B cell (primary cell): ENCODE results near the gene SLC44A4. TPM values are rescaled to one million over a fixed set of nuclear protein-coding genes. Genes with fewer than 3 reads are reported as not detected.
A peak's percentile ranks its signal among the peaks of the same experiment; 100 is the strongest.
"Not testable (repeated sequence)": the region's sequence is repeated elsewhere in the genome, so short reads cannot be mapped to it uniquely, and the experiment has no call there.

Experiments
- ATAC-seq: fragments of 200-7000 bp; cut with Tn5 transposase; one replicate; pipeline ENCODE4 v1.10.0; 2021; ENCODE audit warnings: low read depth, mild to moderate bottlenecking, moderate number of reproducible peaks, moderate library complexity
- CTCF ChIA-PET: fragments of 350-600 bp; sonication (Branson Sonifier 250); formaldehyde crosslinking; loops from one replicate; lab custom pipeline; 2021; ENCODE audit warnings: antibody characterized with exemption, inconsistent platforms; lab: Charles Lee
- POLR2A ChIA-PET: fragments of 350-600 bp; sonication (Branson Sonifier 250); formaldehyde crosslinking; loops from one replicate; lab custom pipeline; 2021; ENCODE audit warnings: antibody characterized with exemption; lab: Charles Lee
- DNase-seq: peaks from one replicate; pipeline ENCODE4 v3.0.0; 2013
- H2AFZ ChIP-seq: 2 replicates; pipeline ENCODE4 v1.6.1; 2012; ENCODE audit warnings: mild to moderate bottlenecking, low read depth, low read length; ENCODE audit not compliant: insufficient read depth, poor library complexity, severe bottlenecking
- H3K27ac ChIP-seq, 2 donors: 1 replicate in 1 of 2; 2 replicates in 1 of 2; pipeline ENCODE4 v1.5.1; 2012 to 2013; ENCODE audit warnings: low read length in 2 of 2, mild to moderate bottlenecking in 2 of 2, moderate library complexity in 1 of 2
- H3K27me3 ChIP-seq, 4 experiments: fragments of 200-600 bp in 1 of 4; sonication (generic) in 1 of 4; replicated peaks in 1 of 4; 1 replicate in 2 of 4; 2 replicates in 2 of 4; pipeline versions ENCODE4 v1.6.1 to v1.7.0; 2013 to 2016; ENCODE audit warnings: low read length in 3 of 4, mild to moderate bottlenecking in 2 of 4, mixed read lengths in 1 of 4, moderate library complexity in 1 of 4; ENCODE audit not compliant: insufficient read depth in 4 of 4, control insufficient read depth in 3 of 4; ENCODE audit errors: control extremely low read depth in 1 of 4
- H3K36me3 ChIP-seq, 2 experiments: replicated peaks in 1 of 2; 1 replicate in 1 of 2; 2 replicates in 1 of 2; pipeline versions ENCODE4 v1.6.1 to v1.7.1; 2013; ENCODE audit warnings: low read length in 1 of 2; ENCODE audit not compliant: insufficient read depth in 2 of 2, control insufficient read depth in 1 of 2; ENCODE audit errors: control extremely low read depth in 1 of 2, extremely low read depth in 1 of 2
- H3K4me1 ChIP-seq, 2 donors: fragments of 200-600 bp in 1 of 2; sonication (generic) in 1 of 2; 1 replicate in 1 of 2; 2 replicates in 1 of 2; pipeline versions ENCODE4 v1.5.1 to v1.6.1; 2013 to 2017; ENCODE audit warnings: low read length in 2 of 2; ENCODE audit not compliant: control insufficient read depth in 2 of 2, insufficient read depth in 2 of 2
- H3K4me2 ChIP-seq: replicated peaks from 2 replicates; pipeline ENCODE3; 2012; ENCODE audit warnings: mild to moderate bottlenecking, low read depth, low read length; ENCODE audit not compliant: poor library complexity, severe bottlenecking
- H3K4me3 ChIP-seq, 5 experiments: fragments of 200-600 bp in 1 of 5; sonication (generic) in 1 of 5; 1 replicate in 3 of 5; 2 replicates in 2 of 5; pipeline versions ENCODE4 v1.5.1 to v1.7.0; 2011 to 2016; ENCODE audit warnings: low read length in 4 of 5, mild to moderate bottlenecking in 4 of 5, low read depth in 2 of 5, control low read depth in 1 of 5, moderate library complexity in 1 of 5; ENCODE audit not compliant: insufficient read depth in 1 of 5; ENCODE audit errors: control extremely low read depth in 1 of 5, extremely low read depth in 1 of 5
- H3K79me2 ChIP-seq: fragments of 200-600 bp; sonication (generic); one replicate; pipeline ENCODE4 v1.6.0; 2016; ENCODE audit warnings: low read length; ENCODE audit not compliant: control insufficient read depth, insufficient read depth
- H3K9ac ChIP-seq: fragments of 200-600 bp; sonication (generic); 2 replicates; pipeline ENCODE4 v1.6.1; 2017; ENCODE audit warnings: mild to moderate bottlenecking, low read length, moderate library complexity
- H3K9me3 ChIP-seq, 3 donors: one replicate each; pipeline versions ENCODE4 v1.6.1 to v1.7.1; 2013; ENCODE audit warnings: low read length in 2 of 3; ENCODE audit not compliant: control insufficient read depth in 2 of 3, insufficient read depth in 1 of 3; ENCODE audit errors: control extremely low read depth in 1 of 3
- H4K20me1 ChIP-seq: 2 replicates; pipeline ENCODE4 v1.6.0; 2012; ENCODE audit warnings: mild to moderate bottlenecking, low read length; ENCODE audit not compliant: insufficient read depth, control insufficient read depth, poor library complexity, severe bottlenecking
- H3K27ac Mint-ChIP-seq: one replicate; pipeline ENCODE4 v1.8.0; 2021; ENCODE audit warnings: mixed read lengths
- H3K27me3 Mint-ChIP-seq: one replicate; pipeline ENCODE4 v1.8.0; 2021; ENCODE audit warnings: mixed read lengths
- H3K4me1 Mint-ChIP-seq: one replicate; pipeline ENCODE4 v1.8.0; 2021; ENCODE audit warnings: mixed read lengths
- H3K4me3 Mint-ChIP-seq: one replicate; pipeline ENCODE4 v1.8.0; 2021; ENCODE audit warnings: mixed read lengths
- H3K9me3 Mint-ChIP-seq: one replicate; pipeline ENCODE4 v1.8.0; 2022; ENCODE audit warnings: mixed read lengths; ENCODE audit not compliant: insufficient read depth
- CTCF ChIP-seq: fragments of 200-600 bp; IDR thresholded peaks from one replicate; pipeline ENCODE4 v1.8.0; 2022; ENCODE audit warnings: antibody characterized with exemption, mild to moderate bottlenecking
- EZH2 ChIP-seq: IDR thresholded peaks from 2 replicates; pipeline ENCODE4 v1.6.1; 2012; ENCODE audit warnings: borderline replicate concordance, low read depth, mild to moderate bottlenecking, moderate library complexity, low read length; ENCODE audit not compliant: insufficient read depth, poor library complexity, severe bottlenecking
- WGBS: methylation state at CpG from one replicate; pipeline ENCODE4 v1.1.5; 2013; ENCODE audit warnings: missing lambda C conversion rate; ENCODE audit not compliant: insufficient coverage; 5-methylcytosine and 5-hydroxymethylcytosine counted together
- intact Hi-C: fragments of 100-400 bp; cut with micrococcal nuclease; formaldehyde crosslinking; loops from one replicate; pipeline ENCODE4 v1.10.0; 2022
- polyA plus RNA-seq: library from polyadenylated mRNA; depleted of rRNA; stranded (reverse); fragments of >200 nt; gene quantifications from 2 replicates; pipeline ENCODE4 v1.2.3, GENCODE V29; 2012
- total RNA-seq, 2 donors: library from RNA; stranded (reverse); fragments of 120-200 nt in 1 of 2; gene quantifications; 1 replicate in 1 of 2; 2 replicates in 1 of 2; pipeline versions ENCODE4 v1.2.3 to v1.2.4, GENCODE V29; 2013 to 2022

SLC44A4 gene
- total and polyA plus RNA-seq, 2 donors (not counting 1 experiment from before 2014, with no cell fraction given), result not detected

GRCh38 chr6:31838968-31839367, 39.8 kb downstream of the SLC44A4 start:
- H3K4me3 ChIP-seq, result no peak overlapping the region
- CTCF ChIA-PET, result interaction anchor here (1.3 to 2.0 kb wide), 3 partner anchors 24 to 84 kb away, joined by 3 to 5 read pairs (median 3); partner anchors contain the start of gene NEU1
- no peaks in the 10 kb centered on the region for H3K9me3 ChIP-seq
- peaks cover 39% of the 10 kb centered on the region for H3K79me2 ChIP-seq
- H3K9ac ChIP-seq, result no peak overlapping the region
- TF ChIP-seq CTCF (no peak), EZH2 (no peak)
- H4K20me1 ChIP-seq, result peaks cover 13% of the 10 kb centered on the region
- Mint-ChIP-seq H3K4me1 (peaks cover 38% of the 10 kb centered on the region), H3K27ac (no peak overlapping the region), H3K4me3 (peak overlapping the region; percentile 4), H3K9me3 (no peaks in the 10 kb centered on the region), H3K27me3 (no peaks in the 10 kb centered on the region)
- H2AFZ ChIP-seq, result no peak overlapping the region
- no peaks in the 10 kb centered on the region for H3K27me3 ChIP-seq
- ATAC-seq (no peak), DNase-seq (no peak)
- intact Hi-C loops, result loop anchor here (10.0 kb wide), 1 partner anchor 136 kb away; the partner anchor contains the start of gene DXO
- 100% methylated on average over 1 of the region's 3 CpGs for WGBS
- peaks cover 4 to 46% of the 10 kb centered on the region in 2 experiments for H3K36me3 ChIP-seq
- H3K4me2 ChIP-seq, result no peak overlapping the region
- POLR2A ChIA-PET, result interaction anchor here (0.6 to 1.3 kb wide), 3 partner anchors 17 to 100 kb away, joined by 3 to 4 read pairs (median 4); partner anchors contain the start of gene LSM2
- H3K4me1 ChIP-seq, result peaks cover 24 to 40% of the 10 kb centered on the region in 2 donors
- H3K27ac ChIP-seq, result peak overlapping the region in 1 of 2 donors; percentile 3

DNA sequence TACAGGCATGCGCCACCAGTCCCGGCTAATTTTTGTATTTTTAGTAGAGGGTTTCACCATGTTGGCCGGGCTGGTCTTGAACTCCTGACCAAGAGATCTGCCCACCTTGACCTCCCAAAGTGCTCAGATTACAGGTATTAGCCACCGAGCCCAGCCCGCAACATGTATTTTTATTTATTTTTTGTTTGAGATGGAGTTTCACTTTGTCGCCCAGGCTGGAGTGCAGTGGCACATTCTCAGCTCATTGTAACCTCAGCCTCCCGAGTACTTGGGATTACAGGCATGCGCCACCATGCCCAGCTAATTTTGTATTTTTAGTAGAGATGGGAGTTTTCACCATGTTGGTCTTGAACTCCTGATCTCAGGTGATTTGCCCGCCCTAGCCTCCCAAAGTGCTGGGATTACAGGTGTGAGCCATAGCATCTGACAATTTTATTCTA, 40.7 kb downstream of the SLC44A4 start:
- peaks cover 39% of the 10 kb centered on the region for H3K79me2 ChIP-seq
- DNase-seq, H3K27ac Mint-ChIP-seq, H3K27me3 ChIP-seq, H3K9ac ChIP-seq, H2AFZ ChIP-seq, H3K4me3 ChIP-seq, H3K4me3 Mint-ChIP-seq, H3K9me3 Mint-ChIP-seq, H3K27me3 Mint-ChIP-seq, ATAC-seq, H3K9me3 ChIP-seq: not testable (repeated sequence)
- ChIA-PET POLR2A (interaction anchor here (1.1 to 1.3 kb wide), 2 partner anchors 18 to 31 kb away, joined by 3 to 4 read pairs; partner anchors contain the start of gene LSM2), CTCF (interaction anchor here (1.6 to 2.0 kb wide), 2 partner anchors 25 to 85 kb away, joined by 3 to 5 read pairs; partner anchors contain the start of gene NEU1)
- 66% methylated on average over 5 of the region's 9 CpGs for WGBS
- intact Hi-C loops, result loop anchor here (10.0 kb wide), 1 partner anchor 137 kb away; the partner anchor contains the start of gene DXO
- peaks cover 40% of the 10 kb centered on the region for H3K4me1 Mint-ChIP-seq
- peak overlapping the region; percentile 73 for H3K4me2 ChIP-seq
- H3K4me1 ChIP-seq, result peaks cover 32 to 48% of the 10 kb centered on the region in 2 donors
- peaks cover 13% of the 10 kb centered on the region for H4K20me1 ChIP-seq
- peaks cover 4 to 46% of the 10 kb centered on the region in 2 experiments for H3K36me3 ChIP-seq
- peak overlapping the region in 1 of 2 donors; percentile 98 for H3K27ac ChIP-seq
